ENCODE data around the gene CR1L.
"Not testable (repeated sequence)": the region's sequence is repeated elsewhere in the genome, so short reads cannot be mapped to it uniquely, and the experiment has no call there.

CR1L gene

GRCh38 chr1:207646944-207647579, 2.1 kb downstream of the CR1L start:
- no peak for DNase-seq

- no peak for DNase-seq
These were observed 2.9 kb downstream of the CR1L start for GRCh38 chr1:207647671-207648333.

- no peak for DNase-seq
These were observed 3.6 kb downstream of the CR1L start for GRCh38 chr1:207648334-207649209.

GRCh38 chr1:207649210-207649753, 4.3 kb downstream of the CR1L start:
- DNase-seq, result no peak

GRCh38 chr1:207649865-207650580, 5.1 kb downstream of the CR1L start:
- DNase-seq, result no peak

- DNase-seq, result no peak
These were observed 6.7 kb downstream of the CR1L start for GRCh38 chr1:207651583-207651982.

GRCh38 chr1:207654320-207654719, 9.4 kb downstream of the CR1L start:
- DNase-seq, result no peak

- no peak for DNase-seq
These were observed 13.5 kb downstream of the CR1L start for GRCh38 chr1:207658408-207658807.

- no peak for DNase-seq
These were observed 14.1 kb downstream of the CR1L start for GRCh38 chr1:207658904-207659485.

- DNase-seq, result no peak
These were observed 14.7 kb downstream of the CR1L start for GRCh38 chr1:207659545-207660153.

GRCh38 chr1:207661420-207661819, 16.5 kb downstream of the CR1L start:
- not testable (repeated sequence) for DNase-seq

GRCh38 chr1:207666342-207666741, 21.4 kb downstream of the CR1L start:
- DNase-seq, result no peak

GRCh38 chr1:207669528-207670009, 24.6 kb downstream of the CR1L start:
- DNase-seq, result no peak

GRCh38 chr1:207670192-207670591, 25.3 kb downstream of the CR1L start:
- no peak for DNase-seq

- no peak for DNase-seq
These were observed 26.1 kb downstream of the CR1L start for GRCh38 chr1:207670997-207671396.

GRCh38 chr1:207672522-207673130, 27.7 kb downstream of the CR1L start:
- DNase-seq, result no peak

GRCh38 chr1:207673399-207673798, 28.5 kb downstream of the CR1L start:
- DNase-seq, result no peak

- DNase-seq, result no peak
These were observed 31.2 kb downstream of the CR1L start for GRCh38 chr1:207676153-207676552.

GRCh38 chr1:207680590-207681388, 35.9 kb downstream of the CR1L start:
- not testable (repeated sequence) for DNase-seq

GRCh38 chr1:207682872-207683434, 38.0 kb downstream of the CR1L start:
- not testable (repeated sequence) for DNase-seq

Measured in activated CD4-positive, CD25-positive, alpha-beta regulatory T cell (primary cell).